ENCODE measurements around the gene GPR157. TPM values are rescaled to one million over a fixed set of nuclear protein-coding genes. Genes with fewer than 3 reads are reported as not detected.

The GPR157 gene
- total RNA-seq, 2 experiments from 2014 or later = 1.4 to 5.4 TPM

- POLR2A ChIA-PET = interaction anchor here (0.9 to 1.3 kb wide), 4 partner anchors 39 to 177 kb away, joined by 3 to 5 read pairs (median 4); no protein-coding TSS in a partner anchor
- no TSS peak for BruUV-seq (replicated peaks)
- CTCF ChIA-PET (ENCODE audit: unreplicated experiment) = interaction anchor here (0.6 to 2.4 kb wide), 5 partner anchors 54 to 317 kb away, joined by 3 to 10 read pairs (median 3); no protein-coding TSS in a partner anchor
- H2AFZ ChIP-seq (ENCODE audit: low read length) = no peak overlapping the region
- peak overlapping the region; percentile 36 for H3K4me2 ChIP-seq (ENCODE audit: low read length)
- no peaks in the 10 kb centered on the region; the same call in 1 of the 2 replicates for H3K36me3 ChIP-seq (ENCODE audit: insufficient read depth, low read length)
- peak; percentile 96 for TF ChIP-seq CTCF (conservative IDR thresholded peaks at IDR 0.05; ENCODE audit: low read length)
- no peak for TF ChIP-seq EZH2phosphoT487 (IDR thresholded peaks at IDR 0.05; ENCODE audit: borderline replicate concordance, low read depth, low read length)
- no peaks in the 10 kb centered on the region for H3K9me2 ChIP-seq (ENCODE audit: insufficient read depth, low read length)
- peaks cover 35% of the 10 kb centered on the region for H3K4me1 ChIP-seq (ENCODE audit: insufficient read depth, low read length, poor library complexity, severe bottlenecking)
- H3K79me2 ChIP-seq (ENCODE audit: insufficient read depth, low read depth, low read length) = no peaks in the 10 kb centered on the region
- peak; percentile 88 for DNase-seq (ENCODE audit: low spot score)
- H3K4me3 ChIP-seq (ENCODE audit: low read depth, low read length, poor library complexity, severe bottlenecking) = no peak overlapping the region
- H3K9me3 ChIP-seq (ENCODE audit: low read length) = 0 out of 2 replicates have a peak, but pooled peaks cover 4% of the 10 kb centered on the region
- no peaks in the 10 kb centered on the region for H4K20me1 ChIP-seq (ENCODE audit: insufficient read depth, low read length)
- H3K27ac ChIP-seq (ENCODE audit: low read depth, low read length, poor library complexity, severe bottlenecking) = no peak overlapping the region
- intact Hi-C loops (cut with micrococcal nuclease; ENCODE audit: unreplicated experiment) = loop anchor here (1.0 to 2.0 kb wide), 6 partner anchors 32 to 183 kb away; partner anchors contain the start of gene SLC2A5
Measured at GRCh38 chr1:9101510-9102146, 27.3 kb downstream of the GPR157 start.

GRCh38 chr1:9100471-9101043 is 28.3 kb downstream of the GPR157 start:
- Histone ChIP-seq H3K4me1 (ENCODE audit: insufficient read depth, low read length, poor library complexity, severe bottlenecking) (peaks cover 35% of the 10 kb centered on the region), H3K36me3 (ENCODE audit: insufficient read depth, low read length) (no peaks in the 10 kb centered on the region; the same call in 1 of the 2 replicates), H2AFZ (ENCODE audit: low read length) (no peak overlapping the region), H4K20me1 (ENCODE audit: insufficient read depth, low read length) (no peaks in the 10 kb centered on the region), H3K79me2 (ENCODE audit: insufficient read depth, low read depth, low read length) (no peaks in the 10 kb centered on the region), H3K9me2 (ENCODE audit: insufficient read depth, low read length) (no peaks in the 10 kb centered on the region), H3K9me3 (ENCODE audit: low read length) (peaks cover 13% of the 10 kb centered on the region), H3K4me3 (ENCODE audit: low read depth, low read length, poor library complexity, severe bottlenecking) (no peak overlapping the region), H3K4me2 (ENCODE audit: low read length) (peak overlapping the region; percentile 1; the same call in 1 of the 2 replicates), H3K27ac (ENCODE audit: low read depth, low read length, poor library complexity, severe bottlenecking) (no peak overlapping the region)
- BruUV-seq (replicated peaks) = no TSS peak
- CTCF ChIA-PET (ENCODE audit: unreplicated experiment) = interaction anchor here (2.4 kb wide), 1 partner anchor 96 kb away, joined by 10 read pairs; no protein-coding TSS in a partner anchor
- no peak for DNase-seq (ENCODE audit: low spot score)
- TF ChIP-seq CTCF (conservative IDR thresholded peaks at IDR 0.05; ENCODE audit: low read length) (no peak), EZH2phosphoT487 (IDR thresholded peaks at IDR 0.05; ENCODE audit: borderline replicate concordance, low read depth, low read length) (no peak)
- intact Hi-C loops (cut with micrococcal nuclease; ENCODE audit: unreplicated experiment) = loop anchor here (1.0 to 2.0 kb wide), 6 partner anchors 31 to 182 kb away; partner anchors contain the start of gene SLC2A5
- POLR2A ChIA-PET = interaction anchor here (1.3 kb wide), 1 partner anchor 40 kb away, joined by 5 read pairs; no protein-coding TSS in a partner anchor
